Bone marrow (tissue), 2 donors: ENCODE measurements around the gene SLC2A5.
A peak's percentile ranks its signal among the peaks of the same experiment; 100 is the strongest.
"Not testable (repeated sequence)": the region's sequence is repeated elsewhere in the genome, so short reads cannot be mapped to it uniquely, and the experiment has no call there.

Experiments used
- DNase-seq, 2 donors: peaks; one replicate each; lab custom pipeline; 2025; lab: John Stamatoyannopoulos, UW

The SLC2A5 gene

DNA sequence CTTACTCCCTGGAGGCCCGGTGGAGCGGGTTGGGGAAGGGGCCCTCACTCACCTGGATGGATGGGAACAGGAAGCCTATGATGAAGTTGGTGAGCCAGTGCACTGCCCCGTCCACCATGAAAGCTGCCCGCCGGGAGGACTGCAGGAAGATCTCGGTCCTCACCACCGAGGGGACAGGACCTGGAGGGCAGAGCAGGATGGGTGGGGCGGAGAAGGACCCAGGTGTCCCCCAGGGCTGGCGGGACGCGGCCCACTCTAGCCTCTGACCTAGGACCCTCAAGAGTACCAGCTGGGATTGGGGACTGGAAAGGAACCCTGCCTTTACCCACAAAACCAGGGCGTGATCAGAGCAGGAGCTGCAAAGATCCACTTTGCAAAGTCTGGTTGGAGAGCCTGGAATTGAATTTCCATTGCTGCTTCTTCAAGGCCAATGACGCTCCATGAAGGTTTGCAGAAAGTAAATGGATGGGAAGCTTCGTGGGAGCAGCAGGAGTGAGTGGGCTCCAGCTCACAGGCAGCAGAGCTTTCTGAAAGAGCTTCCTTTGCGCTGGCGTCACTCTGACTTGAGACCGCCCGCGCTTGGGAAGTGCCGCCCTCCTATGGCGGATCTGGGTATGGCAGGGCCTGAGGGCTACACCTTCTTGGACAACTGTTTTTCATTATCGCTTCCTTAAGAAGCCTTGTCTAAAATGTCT, 64.6 kb downstream of the SLC2A5 start:
- DNase-seq = peak; percentile 47 to 73

DNA sequence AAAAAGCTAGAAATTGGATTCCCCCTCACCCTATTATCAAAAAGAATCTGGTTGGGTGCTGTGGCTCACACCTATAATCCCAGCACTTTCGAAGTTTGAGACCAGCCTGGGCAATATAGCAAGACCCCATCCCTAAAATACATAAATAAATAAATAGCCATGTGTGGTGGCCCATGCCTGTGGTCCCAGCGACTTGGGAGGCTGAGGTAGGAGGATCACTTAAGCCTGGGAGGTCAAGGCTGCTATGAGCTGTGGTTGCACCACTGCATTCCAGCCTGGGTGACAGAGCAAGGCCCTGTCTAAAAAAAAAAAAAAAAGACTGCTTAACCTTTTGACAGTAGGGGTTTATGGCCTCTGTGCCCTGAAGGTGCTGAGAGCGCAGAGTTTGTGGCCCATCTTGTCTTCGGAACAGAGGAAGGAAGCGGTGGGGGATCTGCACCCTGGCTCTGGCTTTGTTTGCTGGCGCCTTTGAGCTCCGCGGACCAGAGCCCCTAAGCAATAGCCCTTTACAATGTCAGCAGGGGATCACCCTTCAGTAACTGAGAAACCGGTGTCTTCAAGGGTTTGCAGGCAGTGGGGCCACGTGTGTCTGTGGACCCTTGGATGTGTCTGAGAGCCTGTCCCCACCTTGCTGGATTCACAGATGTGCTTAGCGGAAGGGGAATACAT, 65.3 kb downstream of the SLC2A5 start:
- peak in 1 of 2 donors; percentile 36 for DNase-seq

DNA sequence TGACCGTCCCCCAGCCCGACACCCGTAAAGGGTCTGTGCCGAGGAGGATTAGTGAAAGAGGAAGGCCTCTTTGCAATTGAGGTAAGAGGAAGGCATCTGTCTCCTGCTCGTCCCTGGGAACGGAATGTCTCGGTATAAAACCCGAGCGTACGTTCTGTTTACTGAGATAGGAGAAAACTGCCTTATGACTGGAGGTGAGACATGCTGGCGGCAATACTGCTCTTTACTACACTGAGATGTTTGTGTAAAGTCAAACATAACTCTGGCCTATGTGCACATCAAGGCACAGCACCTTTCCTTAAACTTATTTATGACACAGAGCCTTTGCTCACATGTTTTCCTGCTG, 67.2 kb downstream of the SLC2A5 start:
- not testable (repeated sequence) for DNase-seq

DNA sequence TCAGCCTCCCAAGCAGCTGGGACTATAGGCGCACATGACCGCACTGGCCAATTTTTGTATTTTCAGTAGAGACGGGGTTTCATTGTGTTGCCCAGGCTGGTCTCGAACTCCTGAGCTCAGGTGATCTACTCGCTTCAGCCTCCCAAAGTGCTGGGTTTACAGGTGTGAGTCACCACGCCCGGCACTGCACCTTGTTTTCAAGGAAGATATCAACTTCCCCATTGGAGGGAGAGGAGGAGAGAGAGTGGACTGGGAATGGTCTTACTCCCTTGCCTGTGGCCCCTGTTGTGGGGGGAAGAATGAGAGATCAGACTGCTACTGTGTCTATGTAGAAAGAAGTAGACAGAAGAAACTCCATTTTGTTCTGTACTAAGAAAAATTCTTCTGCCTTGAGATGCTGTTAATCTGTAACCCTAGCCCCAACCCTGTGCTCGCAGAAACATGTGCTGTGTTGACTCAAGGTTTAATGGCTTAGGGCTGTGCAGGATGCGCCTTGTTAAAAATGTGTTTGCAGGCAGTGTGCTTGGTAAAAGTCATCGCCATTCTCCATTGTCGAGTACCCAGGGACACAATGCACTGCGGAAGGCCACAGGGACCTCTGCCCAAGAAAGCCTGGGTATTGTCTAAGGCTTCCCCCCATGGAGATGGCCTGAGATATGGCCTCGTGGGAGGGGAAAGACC, 67.8 kb downstream of the SLC2A5 start:
- DNase-seq = not testable (repeated sequence)

DNA sequence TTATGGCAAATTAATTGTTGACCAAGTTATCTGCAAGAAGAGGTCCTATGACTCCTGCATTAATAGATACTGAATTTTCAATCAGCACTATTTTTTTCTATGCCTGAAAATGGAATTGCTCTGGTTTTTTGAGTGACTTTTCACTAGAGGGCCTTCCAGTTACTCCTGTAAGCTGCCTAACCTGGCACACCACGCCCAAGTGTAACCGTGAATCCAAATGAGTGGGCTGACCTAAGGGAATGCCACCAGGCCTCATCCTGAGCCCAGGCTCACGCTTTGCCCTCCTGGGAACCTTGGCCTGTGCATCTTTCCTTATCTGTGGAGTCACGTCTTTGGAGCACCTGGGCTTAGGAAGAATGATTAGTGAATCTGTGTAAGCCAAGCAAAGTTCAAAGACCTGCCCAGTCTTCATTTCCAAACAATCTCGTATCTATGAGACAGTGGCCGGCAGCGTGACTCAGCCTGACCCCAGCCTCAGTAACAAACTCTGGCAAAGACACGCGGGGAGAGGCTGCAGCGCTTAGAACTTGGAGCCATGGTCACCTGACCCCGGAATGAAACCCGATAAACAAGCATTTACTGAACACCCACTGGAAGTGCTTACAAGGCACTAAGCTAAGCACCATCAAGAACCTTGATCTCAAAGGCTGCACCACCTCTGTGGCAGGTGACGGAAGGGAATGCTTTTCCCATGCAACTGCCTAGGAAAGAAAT, 75.3 kb downstream of the SLC2A5 start:
- not testable (repeated sequence) for DNase-seq

DNA sequence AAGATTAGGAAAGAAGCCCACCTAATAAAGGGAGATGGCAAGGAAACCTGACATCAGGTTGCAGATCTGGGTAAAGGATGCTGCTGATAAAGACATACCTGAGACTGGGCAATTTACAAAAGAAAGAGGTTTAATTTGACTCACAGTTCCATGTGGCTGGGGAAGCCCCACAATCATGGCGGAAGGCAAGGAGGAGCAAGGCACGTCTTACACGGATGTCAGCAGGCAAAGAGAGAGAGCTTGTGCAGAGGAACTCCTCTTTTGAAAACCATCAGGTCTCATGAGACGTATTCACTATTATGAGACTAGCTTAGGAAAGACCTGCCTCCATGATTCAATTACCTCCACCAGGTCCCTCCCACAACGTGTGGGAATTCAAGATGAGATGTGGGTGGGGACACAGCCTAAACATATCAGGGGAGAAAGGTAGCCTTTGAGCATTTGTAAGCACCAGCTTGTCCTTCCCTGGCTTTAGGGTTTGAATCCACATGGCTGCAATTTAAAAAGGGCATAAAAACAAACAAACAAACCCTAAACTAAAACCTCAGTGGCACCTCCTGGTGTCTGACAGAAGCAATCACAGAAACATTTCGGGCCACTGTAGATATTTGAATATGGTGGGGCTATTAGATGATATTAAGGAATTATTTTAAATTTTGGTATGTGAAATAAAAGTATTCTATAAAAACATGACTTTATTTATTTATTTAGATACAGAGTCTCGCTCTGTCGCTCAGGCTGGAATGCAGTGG, 76.3 kb downstream of the SLC2A5 start:
- DNase-seq = no peak

DNA sequence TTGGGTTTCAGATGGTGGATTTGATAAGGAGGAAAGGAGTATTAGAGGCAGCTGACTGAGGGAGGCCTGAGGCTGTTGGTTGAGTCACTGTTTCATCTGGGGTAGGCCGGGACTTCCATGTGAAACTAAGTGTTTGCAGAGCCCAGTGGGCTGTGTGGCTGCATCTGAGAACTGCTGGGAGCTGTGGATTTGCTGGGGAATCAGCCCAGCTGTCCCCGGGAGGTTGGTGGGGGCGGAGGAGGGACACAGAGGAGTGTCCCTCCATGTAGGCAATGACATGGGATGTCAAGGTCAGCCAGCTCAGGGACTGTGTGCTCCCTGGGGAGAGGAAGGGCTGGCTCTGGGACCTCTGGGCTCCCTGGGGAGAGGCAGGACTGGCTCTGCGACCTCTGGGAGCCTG, 79.6 kb downstream of the SLC2A5 start:
- peak in 1 of 2 donors; percentile 15 for DNase-seq

DNA sequence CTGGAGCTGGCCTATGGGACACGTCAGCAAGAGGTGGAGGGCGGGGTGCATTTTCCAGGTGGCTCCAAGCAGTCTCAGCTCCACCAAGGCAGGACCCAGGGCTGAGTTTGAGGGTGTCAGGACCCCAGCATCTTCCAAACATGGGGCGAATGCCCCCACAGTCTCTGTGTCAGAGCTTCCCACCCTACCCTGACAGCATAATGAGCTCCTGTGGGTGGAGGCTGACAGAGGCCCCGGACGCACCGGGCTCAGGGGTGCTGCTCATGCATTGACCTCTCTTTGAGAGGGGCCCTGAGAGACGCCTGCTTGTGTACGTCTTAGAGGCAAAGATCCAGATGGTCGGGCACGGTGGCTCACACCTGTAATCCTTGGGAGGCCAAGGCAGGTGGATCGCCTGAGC, 80.4 kb downstream of the SLC2A5 start:
- DNase-seq = no peak

DNA sequence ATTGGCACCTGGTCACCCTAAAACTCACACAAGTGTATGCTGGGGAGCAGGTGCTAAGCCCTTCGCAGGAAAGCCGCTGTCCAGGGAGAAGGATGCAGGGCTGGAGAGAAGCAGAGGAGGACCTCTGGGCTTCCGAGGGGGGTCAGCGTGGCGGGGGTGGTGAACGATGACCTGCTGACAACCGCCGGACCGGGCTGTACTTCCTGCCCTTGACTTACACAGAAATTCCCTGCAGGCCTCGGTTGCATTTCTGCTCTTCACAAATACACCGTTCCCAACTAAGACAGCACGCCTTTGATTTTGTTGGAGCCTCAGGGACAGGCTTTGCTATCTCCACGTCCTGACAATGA, 80.8 kb downstream of the SLC2A5 start:
- DNase-seq = no peak

DNA sequence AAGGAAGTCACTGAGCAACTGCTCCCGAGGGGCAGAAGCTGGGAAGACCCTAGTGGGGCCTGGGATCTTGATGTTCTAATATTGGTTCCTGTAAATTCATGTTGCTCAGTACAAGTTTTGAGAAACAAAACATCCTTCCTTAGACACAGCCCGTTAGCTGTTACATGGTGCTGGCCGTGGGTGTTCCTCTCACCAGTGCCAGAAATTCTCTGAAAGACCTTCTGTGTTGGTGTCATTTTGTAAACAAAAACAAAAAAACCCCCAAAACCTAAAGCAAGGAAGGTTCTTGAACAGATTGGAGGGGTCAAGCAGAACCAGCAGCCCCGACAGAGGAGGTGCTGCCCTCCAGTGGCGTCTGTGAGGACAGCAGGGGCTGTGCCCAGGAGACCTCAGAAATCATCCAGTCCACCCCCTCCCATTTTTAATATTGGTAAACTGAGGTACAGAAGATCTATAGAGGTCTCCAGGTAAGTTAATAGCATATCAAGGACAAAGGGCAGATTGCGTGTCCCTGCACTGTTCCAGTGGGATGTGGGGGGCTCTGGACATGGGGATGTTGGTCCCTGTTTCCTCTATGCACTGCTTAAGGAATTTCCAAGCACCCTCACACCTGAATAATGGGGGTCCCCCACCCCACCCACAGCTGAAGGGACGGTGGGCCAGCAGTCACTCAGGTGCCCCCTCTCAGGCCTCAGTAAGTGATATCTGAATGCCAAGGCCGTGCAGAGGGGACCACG, 81.4 kb downstream of the SLC2A5 start:
- DNase-seq = peak; percentile 5 to 29

DNA sequence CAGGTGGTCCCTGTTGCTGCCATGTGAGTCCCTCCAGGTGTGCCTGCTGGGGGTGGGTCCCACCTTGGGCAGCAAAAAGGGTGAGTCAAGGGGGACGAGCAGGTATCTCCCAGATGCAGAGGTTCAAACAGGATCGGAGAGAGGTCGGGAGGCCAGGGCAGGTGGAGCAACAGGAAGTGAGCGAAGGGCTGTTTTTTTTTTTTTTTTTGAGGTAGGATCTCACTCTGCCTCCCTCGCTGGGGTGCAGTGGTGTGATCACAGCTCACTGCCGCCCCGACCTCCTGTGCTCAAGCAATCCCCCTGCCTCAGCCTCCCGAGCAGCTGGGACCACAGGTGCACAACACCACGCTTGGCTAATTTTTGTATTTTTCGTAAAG, 82.6 kb downstream of the SLC2A5 start:
- DNase-seq = no peak

DNA sequence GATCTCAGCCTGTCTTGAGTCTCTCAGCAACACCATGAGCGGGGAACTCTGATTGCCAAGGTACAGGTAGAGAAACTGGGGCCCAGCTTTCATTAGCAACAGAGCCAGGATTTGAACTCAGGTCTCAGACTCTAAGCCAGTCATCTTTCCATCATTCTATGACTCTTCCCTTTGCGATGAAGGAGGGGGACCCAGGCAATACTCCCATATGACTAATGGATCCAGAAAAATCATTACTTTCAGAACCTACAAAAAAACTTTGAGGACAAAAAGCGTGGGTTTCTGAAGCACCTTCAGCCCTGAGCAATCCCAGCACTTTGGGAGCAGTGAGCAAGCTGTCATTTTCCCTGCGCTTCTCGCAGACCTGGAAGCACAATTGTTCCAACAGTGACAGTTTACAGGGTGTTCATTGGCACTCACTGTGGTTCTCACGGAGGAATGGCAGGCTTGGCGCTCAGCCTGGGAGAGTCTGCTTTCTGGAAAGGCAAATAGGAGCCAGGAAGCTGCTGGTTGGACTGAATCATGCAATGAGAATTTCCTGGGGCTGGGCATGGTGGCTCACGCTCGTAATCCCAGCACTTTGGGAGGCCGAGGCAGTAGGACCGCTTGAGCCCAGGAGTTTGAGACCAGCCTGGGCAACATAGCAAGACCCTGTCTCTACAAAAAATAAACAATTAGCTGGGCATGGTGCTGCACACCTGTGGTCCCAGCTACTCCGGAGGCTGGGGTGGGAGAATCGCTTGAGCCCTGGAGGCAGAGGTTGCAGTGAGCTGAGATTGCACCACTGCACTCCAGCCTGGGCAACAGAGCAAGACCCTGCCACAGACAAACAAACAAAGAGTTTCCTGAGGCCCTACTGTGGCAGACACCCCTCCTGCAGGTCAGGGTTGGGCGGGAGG, 83.3 kb downstream of the SLC2A5 start:
- no peak for DNase-seq
